GM18870 (cell line): ENCODE results near the gene CYTL1.
"Not testable (repeated sequence)": the region's sequence is repeated elsewhere in the genome, so short reads cannot be mapped to it uniquely, and the experiment has no call there.

ENCODE experiments used
- ATAC-seq: cut with Tn5 transposase; IDR thresholded peaks from one replicate; pipeline ENCODE4 v1.9.1; 2021; ENCODE audit warnings: moderate library complexity; ENCODE audit not compliant: unreplicated experiment

CYTL1 gene

GRCh38 chr4:5019274-5019673 lies at the start of gene CYTL1:
Gene CYTL1, minus strand, starts transcription at chr4:5019458. Its CDS starts 13 bp downstream, at chr4:5019445.
- no peak for ATAC-seq

DNA sequence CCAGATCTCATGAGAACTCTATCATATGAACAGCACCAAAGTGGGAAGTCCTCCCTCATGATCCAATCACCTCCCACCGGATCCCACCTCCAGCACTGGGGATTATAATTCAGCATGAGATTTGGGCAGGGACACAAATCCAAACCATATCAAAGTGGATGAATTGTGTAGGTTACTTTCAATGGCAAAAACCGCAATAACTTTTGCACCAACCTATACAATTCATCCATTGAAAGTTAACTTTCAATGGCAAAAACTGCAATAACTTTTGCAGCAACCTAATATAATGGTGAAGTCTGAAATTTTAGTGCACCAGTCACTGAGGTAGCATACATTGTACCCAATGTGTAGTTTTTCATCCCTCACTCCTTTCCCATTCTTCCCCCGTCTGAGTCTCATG lies 48.6 kb upstream of the CYTL1 start:
- ATAC-seq, result no peak

DNA sequence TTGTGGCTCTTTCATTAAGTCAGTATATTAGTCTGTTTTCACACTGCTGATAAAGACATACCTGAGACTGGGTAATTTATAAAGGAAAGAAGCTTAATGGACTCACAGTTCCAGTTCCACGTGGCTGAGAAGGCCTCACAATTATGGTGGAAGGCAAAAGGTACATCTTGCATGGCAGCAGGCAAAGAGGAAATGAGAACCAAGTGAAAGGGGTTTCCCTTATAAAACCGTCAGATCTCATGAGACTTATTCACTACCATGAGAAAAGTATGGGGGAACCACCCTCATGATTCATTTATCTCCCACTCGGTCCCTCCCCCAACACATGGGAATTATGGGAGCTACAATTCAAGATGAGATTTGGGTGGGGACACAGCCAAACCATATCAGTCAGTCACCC lies 47.7 kb upstream of the CYTL1 start:
- ATAC-seq, result not testable (repeated sequence)

DNA sequence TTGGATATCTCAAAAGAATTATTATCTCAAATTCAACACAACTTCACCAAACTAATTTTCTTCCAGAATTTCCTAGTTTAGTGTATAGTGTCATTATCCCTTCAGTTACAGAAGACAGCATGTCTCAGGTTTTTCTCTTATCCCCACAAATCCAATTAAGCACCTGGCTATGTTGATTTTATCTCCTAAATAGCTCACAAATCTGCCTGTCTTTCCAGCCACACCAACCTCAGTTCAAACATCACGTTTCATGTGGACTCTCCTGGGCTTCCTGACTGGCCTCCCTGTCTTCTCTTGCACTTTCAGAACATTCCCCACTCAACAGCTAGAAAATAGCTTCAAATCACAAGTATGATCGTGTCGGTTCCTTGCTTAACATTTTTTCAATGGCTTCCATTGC lies 46.8 kb upstream of the CYTL1 start:
- no peak for ATAC-seq

DNA sequence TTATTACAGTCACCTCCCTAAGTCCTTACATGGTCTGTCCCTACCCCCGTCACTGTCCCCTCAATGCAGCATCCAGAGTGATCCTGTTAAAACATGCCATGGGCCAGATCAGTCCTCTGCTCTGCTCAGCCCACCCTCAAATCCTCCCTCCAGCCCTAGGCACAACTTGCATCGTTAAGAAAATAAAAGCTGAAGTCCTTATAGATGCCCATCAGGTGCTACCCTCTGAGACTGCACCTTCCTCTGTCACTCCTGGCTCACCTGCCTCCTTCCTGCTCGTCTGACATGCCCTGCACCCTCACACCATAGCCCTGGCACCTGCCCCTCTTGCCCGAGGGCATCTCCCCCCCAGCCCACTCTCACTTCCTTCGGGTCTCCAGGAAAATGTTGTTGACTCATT lies 36.2 kb upstream of the CYTL1 start:
- ATAC-seq, result no peak

- ATAC-seq, result no peak
Observed at GRCh38 chr4:5054532-5054931, 35.3 kb upstream of the CYTL1 start.

DNA sequence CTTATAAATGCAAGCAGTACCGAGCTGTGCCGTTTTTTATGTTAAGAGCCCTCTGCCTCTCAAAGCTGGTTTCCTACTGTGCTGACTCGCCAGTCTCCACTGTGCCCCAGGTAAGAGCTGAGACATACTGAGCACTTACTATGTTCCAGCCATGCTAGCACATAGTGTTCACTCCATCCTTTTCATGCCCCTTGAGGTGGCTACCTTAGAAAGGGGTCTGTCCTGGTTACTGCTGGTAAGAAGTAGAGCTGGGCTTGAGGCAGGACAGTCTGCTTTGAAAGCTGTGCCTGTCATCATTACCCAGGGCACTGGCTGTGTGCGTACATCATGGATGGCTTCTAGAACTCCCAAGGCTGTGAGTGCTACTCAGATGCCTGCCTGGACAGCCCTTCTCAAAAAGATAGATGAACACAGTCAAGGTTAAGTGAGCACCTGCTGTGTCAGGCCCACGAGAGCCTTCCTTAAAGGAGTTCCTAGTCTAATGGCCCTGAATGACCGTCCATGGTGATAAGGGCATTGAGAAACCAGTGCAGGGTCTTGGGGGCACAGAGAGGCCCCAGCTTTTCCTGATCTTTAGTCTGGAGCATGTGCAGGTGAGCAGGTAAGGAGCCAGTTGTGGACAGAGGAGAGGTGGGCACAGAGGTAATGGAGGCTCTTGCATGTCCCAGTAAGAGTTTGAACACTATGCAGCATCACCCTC lies 33.6 kb upstream of the CYTL1 start:
- ATAC-seq, result no peak

DNA sequence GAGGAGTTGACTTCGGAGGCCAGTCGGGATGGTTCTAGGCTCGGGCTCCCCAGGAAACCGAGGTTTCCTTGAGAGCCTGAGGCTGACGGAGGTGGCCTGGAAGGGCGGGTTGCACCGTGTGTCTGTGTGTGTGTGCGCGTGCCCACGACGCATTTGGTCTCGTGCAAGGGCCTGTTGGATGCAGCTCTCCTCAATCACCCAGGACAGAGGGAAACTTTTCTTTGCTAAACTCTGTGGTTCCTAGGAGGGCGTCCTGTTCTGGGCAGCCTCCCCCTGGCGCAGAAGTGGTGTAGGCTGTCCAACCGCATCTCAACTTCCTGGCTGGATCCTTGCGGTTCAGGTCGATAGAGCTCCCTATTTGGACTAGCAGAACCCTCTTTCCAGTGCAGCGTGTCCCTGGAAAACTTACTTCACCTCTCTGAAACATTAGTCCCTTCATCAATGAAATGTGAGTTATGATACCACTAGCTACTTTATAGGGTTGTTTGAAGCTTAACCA lies 33.0 kb upstream of the CYTL1 start:
- no peak for ATAC-seq

GRCh38 chr4:5051278-5052203 lies 32.3 kb upstream of the CYTL1 start, which contains the start of gene STK32B:
Gene STK32B, plus strand, starts transcription at chr4:5051480.
- no peak for ATAC-seq

DNA sequence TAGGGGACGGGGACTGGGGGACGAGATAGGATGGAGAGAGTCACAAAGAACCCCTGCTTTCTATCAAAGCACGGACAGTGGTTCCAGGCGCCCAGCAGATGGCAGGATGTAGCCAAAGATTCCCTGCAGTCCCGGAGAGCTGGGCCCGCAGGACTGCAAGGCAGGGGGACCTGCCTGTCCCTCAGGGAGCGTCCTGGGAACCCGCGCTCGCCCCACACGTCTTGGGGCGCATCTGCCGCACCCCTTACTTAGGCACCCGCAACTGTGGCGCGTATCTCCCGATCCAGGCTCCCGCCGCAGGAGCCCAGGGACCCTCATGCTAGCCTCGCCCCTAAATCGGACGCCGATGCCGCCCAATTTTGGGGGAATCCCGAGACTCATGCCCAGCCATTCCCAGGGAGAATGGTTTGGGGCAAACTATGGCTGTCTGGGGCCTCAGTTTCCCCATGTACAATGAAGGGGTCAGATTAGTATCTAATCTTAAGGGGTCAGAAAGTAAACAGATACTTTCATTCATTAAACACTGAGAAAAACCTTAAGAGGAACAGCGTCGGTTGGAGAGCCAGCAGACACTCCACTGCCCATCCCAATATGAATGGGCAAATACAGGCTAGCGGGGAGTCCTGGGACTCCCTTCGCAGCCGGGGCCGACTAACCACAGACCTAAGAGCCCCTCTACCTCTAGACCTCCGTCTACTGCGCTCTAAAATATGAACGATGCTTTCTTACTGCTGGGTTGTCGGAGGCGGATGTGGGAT lies 31.4 kb upstream of the CYTL1 start:
- ATAC-seq, result no peak

DNA sequence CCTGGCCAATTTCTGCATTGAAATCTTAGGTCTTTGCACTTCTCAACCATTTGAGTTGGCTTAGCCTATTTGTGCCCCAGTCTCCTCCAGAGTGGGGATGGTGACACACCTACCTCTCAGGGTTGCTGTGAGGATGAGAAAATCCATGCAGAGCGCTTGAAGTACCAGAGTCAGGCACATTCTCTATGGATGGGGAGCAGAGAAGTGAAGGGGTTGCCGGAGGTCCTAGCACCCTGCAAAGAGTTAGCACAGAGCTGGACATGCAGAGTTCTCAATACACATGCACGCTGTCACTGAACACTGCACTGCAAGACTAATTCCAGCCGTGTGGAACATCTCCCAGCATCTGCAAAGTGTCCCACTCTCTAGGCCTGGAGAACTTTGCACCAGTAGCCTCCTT lies 29.5 kb upstream of the CYTL1 start:
- no peak for ATAC-seq

- ATAC-seq, result no peak
Observed at GRCh38 chr4:5045097-5045496, 25.8 kb upstream of the CYTL1 start.

GRCh38 chr4:5044341-5044740 lies 25.1 kb upstream of the CYTL1 start:
- no peak for ATAC-seq

DNA sequence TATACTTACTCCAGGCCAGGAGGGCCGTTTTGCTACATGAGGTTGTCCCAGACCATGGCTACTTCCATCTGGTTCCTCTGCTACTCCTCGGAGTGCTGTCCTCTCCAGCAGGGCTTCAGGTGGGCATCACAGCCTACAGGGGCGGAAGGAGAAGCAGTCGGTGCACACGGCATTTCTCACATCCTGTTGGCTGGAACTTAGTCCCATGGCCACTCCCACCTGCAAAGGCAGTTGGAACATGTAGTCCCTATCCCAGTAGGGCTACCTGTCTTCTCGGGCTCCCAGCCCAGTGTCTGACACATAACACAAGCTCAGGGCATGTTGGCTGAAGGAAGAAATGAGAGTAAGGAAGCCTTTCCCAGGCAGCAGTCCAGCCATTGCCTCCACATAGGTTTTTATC lies 24.3 kb upstream of the CYTL1 start:
- ATAC-seq, result no peak

GRCh38 chr4:5041699-5042098 lies 22.4 kb upstream of the CYTL1 start:
- ATAC-seq, result no peak

GRCh38 chr4:5040856-5041620 lies 21.8 kb upstream of the CYTL1 start:
- no peak for ATAC-seq

DNA sequence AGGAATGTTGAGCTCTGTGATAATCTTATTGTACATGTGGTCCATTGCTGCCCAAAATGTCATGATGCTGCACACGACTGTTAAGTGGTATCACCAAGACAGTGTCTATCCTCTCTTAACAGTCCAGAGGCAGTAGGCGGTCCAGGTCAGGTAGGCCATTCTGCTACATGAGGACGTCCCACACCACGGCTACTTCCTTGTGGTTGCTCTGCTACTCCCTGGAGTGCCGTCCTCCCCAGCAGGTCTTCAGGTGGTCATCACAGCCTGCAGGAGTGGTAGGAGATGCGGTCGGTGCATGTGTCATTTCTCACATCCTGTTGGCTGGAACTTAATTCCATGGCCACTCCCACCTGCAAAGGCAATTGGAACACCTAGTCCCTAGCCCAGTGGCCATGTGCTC lies 20.5 kb upstream of the CYTL1 start:
- no peak for ATAC-seq

GRCh38 chr4:5037553-5038551 lies 18.6 kb upstream of the CYTL1 start:
- ATAC-seq, result no peak

DNA sequence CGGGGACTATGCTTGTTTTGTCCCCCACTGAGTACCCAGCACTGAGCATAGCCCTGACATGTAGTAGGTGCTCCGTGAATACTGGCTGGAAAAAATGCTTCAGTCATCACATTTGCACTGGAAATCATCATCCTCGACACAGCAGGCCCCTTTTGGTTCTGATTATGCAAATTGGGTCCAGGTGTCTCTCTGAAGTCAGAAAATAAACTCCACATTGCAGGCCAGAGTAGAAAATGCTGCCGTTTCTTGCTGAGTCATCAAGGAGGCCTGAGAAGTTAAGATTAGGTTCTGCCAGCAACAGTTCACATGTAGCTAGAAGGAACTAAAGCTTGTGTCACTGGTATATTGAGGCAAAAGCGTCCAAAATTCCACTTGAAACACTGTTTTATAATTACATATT lies 17.0 kb upstream of the CYTL1 start:
- no peak for ATAC-seq
